T-helper 1 cell (primary cell): ENCODE results near the gene CCR5AS.
"Not testable (repeated sequence)": the region's sequence is repeated elsewhere in the genome, so short reads cannot be mapped to it uniquely, and the experiment has no call there.

Experiments
- DNase-seq, 5 donors: peaks; one replicate each; pipeline ENCODE4 v3.0.0-alpha.2; 2012 to 2020

The CCR5AS gene

DNA sequence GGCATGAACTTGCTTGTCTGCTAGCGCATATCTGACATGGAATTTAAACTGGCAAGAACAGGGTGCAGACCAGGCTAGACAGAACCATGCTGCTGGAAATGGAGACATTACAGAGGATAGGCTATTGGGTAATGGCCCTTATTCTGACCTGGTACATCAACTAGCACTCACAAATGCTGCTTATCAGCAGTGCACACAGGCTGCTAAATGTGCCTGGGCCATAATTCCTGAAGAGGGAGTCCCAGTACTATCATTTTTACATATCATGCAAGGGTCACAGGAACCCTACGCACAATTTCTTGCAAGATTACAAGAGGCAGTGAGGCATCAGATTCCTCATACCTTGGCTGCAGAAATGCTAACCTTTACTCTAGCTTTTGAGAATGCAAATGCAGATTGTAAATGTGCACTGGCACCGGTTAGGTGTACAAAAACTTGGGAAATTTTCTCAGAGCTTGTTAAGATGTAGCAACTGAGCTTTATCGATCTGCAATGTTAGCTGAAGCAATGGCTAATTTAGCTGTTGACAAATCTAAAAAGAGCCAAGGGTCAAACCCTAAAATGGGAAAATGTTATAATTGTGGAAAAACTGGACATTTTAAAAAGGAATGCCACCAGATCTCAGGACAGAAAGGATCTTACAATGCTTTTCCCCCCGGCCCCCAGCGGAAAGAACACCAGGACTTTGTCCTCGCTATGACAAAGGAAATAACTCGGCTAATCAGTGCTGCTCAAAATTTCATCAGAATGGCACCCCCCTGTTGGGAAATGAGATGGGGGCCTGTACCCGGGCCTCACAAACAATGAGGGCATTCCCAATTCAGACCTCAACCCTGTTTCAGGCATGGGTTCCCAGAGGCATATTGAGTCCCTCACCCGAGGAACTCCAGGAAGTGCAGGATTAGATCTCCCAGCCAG lies 21.3 kb upstream of the CCR5AS start:
- DNase-seq, result no peak

DNA sequence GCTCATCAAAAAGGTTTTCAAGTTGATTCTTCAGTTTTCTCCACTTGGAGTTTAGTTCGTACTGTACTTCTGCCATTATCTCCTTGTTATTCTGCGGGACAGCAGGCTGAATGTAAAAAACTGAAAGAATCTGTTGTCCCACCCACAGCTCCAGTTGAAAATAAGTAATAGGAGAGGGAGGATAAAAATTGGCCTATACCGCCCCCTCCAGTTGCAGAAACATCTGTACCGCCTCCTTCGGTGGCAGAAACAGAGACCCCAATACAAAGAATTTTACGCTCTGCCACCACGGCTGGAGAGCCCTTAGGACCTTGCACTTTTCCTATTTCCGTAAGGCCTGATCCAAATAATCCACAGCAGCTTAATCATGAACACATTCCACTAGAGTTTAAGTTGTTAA lies 20.5 kb upstream of the CCR5AS start:
- DNase-seq, result not testable (repeated sequence)

DNA sequence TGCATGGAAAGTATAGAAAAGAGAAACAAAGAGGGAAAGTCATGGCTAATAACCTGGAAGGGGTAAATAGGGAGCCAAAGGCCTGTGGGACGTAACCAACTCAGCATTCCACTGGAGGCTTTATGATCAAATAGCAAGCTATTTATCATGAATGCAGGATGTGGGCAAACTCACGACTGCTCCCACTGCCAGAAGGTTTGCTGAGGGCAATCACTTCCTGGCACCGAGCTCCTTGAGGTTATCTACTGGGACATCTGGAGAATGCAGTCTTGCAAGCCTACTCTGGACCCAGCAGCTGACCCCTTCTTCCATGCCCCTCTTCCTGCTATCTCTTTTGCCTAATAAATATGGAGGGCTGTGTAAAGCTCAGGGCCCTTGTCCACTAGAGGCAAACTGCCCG lies 19.6 kb upstream of the CCR5AS start:
- not testable (repeated sequence) for DNase-seq

DNA sequence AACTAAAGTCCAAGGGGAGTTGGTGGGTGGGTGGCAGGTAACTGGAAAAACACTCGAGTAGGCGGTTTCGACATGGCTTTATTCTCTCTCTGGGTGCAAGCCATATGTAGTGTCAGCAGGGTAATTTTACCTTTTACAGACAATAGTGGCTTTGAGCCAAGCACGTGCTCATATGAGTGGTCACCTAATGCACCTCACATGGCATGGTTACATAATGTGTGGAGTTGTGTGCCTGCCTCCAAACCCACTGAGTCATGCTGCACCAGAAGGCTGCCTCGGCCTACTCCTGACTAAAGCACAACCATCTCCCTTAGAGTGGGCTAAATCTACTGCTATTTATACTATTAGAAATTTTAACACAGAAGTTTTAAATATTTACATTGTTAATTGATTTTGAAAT lies 16.7 kb upstream of the CCR5AS start:
- no peak for DNase-seq

DNA sequence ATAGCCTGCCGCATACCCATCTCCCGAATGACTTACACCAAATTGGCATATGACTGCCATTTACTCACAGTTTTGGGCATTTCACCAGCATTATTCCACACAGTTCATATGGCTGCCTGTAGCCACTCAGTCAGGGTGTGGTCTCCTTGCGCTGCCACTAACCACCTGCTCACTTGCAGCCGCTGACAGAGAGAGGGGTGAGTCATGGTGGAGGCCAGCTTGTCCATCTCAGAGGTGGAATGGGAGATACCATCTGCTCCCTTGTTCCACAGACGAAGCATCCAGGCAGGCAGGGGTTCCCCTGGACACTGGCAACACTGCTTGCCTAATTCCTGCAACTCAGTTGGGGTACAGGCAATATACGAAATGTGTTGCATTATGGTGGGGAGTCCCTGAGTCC lies 15.8 kb upstream of the CCR5AS start:
- DNase-seq, result no peak

DNA sequence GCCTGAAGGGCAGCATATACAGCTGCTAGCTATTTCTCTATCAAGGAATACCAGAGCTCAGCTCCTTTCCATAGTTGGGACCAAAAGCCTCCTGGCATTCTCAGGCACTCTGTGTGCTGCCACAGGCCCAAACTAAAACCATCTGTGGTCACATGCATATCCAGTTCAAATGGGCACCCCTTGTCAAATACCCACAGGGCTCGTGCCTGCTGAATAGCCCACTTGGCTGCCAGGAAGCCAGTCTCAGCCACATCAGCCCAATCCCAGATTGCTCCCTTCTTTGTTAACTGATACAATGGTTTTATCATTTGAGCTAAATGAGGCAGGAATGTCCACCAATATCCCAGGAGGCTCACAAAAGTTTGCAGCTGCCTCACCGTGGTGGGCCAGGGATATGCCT lies 14.1 kb upstream of the CCR5AS start:
- DNase-seq, result no peak

DNA sequence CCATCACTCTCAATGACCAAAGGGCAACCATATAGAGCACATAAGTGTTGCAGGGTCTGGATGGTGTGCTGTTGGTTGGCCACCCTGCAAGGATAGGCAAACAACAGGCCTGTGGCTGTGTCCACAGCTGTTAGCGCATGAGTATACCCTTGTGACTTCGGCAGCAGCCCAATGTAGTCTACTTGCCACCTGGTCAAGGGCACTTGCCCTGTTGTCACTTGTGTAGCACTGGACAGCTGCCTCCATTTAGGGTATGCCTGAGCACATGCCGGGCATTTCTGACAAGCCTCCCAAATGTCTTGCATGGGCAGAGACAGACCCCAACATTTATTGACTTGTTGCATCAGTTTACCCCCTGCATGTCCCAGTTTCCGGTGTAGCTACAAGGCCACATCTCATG lies 12.9 kb upstream of the CCR5AS start:
- DNase-seq, result no peak

DNA sequence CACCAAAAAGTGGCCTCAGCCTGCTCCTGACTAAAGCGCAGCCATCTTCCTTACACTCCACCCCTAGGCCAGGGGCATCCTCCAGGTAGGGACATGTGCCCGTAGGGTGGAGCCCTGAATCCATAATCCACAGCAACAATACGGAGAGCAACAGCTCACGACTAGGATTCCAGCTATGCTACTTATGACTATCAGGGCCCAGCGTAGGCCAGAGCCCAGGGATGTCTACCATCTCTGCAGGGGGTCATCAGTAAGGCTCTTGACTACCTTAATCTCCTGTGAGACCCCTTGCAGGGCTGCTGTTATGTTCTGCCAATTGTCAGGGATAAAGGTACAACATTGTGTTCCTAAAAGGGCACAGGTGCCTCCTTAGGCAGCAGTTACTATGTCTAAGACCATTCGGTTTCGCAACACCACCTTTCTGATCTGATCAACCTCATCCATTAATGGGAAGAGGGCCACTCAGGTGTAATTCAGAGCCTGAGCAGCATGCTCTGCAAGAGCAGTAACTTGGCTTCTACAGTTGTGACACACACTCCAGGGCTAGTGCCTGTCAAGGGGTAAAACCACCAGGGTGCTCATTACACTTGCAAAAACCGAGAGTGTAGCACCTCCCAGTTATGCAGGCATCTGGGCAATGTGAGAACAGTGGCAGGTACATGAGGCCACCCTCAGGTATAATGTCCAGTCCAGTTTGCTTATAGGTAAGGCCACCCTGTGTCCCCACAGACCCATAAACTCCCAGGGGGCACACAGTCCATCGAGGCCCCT lies 11.2 kb upstream of the CCR5AS start:
- DNase-seq, result no peak

DNA sequence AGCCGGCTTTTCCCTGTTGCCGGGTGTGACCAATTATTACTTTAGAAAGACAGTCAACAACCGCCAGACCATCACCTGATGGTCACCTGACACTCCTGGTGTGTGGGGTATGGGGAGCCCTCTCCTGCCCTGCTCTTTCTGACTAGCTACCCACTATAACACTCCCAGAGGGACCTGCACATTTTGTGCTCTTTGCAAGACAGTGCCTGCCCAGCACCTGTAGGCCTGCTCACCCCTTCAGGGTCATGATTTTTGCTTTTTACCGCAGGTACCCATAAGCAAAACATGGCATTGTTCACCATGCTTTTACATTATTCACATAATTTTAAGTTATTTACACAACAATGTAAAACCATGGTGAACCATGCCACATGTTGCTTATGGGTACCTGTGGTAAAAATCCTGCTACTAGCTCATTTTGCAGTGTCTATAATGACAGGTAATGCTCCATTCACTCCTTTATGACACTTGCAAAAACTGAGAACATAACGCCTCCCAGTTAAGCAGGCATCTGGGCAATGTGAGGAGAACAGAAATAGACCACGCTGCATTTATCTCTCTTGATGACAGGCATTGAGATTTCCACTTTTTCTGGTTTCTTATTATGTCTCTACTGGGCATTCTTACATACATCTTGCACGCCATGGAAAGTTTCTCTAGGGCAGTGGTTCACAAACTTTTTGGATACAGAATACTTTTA lies 10.1 kb upstream of the CCR5AS start:
- no peak for DNase-seq

DNA sequence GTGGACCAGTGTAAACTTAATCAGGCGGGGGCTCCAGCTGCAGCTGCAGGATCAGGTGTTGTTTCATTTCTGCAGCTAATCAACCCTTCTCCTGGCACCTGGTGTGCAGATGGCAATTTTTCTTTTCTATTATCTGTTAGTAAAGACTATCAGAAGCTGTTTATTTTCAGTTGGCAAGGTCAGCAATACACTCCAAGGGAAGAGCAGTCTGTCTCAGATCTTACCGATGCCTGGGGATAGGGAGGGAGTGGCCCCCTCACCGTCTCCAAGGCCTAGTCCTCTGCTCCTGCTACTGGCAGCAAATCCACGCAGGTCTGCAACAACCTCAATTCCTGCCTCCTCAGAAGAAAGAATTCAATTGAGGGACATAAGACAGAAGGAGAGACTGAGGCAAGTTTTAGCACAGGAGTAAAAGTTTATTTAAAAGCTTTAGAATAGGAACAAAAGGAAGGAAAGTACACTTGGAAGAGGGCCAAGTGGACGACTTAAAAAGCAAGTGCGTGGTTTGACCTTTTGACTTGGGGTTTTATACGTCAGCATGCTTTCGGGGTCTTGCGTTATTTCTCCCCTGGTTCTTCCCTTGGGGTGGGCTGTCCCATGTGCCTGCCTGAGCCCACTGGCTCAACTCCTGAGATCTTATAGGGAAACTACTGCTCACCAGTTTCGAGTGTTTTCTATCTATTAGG lies 9.4 kb upstream of the CCR5AS start:
- no peak for DNase-seq

DNA sequence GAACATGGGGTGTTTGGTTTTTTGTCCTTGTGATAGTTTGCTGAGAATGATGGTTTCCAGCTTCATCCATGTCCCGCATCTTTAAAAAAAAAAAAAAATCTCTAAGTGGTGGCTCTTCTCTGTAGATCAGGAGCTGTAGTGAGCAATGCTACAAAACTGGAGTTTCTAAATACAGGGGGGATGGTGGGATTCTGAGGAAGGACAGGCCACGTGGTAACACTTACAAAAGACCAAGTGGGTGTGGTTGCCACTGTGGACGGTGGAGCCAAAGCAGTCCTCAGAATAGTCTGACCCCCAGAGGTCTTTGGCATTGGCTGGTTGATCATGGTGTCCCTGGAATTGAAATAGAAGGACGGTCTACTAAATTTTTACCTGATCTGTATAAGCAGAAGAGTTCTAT lies 7.9 kb upstream of the CCR5AS start:
- DNase-seq, result no peak

DNA sequence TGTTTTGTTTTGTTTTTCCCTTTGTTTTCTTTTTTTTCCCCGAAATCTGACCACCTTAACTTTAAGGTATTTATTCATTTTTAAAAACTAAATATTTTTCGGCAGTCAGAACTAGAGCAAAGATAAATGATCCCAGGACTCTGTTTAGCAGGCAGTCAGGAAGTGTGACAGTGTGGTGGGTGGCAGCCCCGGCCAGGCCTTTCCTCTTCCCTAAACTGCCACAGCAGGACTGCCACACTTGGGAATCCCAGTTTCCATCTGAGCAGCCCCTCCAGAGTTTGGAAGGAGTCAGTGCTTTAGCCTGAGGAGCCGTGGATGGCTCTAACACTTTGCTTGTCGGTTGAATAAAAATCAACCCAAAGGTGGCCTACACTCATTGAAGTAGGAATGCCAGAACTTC lies 7.1 kb upstream of the CCR5AS start:
- no peak for DNase-seq

DNA sequence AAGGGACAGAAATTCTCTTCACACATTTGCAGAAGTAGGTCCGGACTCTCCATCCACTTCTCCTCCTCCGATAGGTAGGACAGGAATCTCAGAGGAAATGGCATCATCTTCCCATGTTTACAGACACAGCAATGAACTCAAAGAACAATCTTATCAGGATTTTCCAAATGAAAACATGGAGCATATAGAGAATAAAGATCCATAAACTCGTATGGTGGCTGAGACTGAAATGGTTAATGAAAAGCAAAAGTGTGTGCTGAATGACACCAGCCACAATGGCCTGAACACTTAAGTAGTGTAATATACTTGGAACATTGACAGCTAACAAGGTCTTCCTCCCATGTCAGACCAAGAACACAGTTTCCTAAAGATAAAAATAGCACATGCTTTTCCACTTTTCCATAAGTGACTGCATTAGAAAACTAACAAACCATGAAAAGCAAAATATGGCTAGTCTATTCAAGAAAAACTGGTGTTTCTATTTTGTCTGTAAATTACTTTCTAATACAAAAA lies 6.0 kb upstream of the CCR5AS start:
- DNase-seq, result no peak

DNA sequence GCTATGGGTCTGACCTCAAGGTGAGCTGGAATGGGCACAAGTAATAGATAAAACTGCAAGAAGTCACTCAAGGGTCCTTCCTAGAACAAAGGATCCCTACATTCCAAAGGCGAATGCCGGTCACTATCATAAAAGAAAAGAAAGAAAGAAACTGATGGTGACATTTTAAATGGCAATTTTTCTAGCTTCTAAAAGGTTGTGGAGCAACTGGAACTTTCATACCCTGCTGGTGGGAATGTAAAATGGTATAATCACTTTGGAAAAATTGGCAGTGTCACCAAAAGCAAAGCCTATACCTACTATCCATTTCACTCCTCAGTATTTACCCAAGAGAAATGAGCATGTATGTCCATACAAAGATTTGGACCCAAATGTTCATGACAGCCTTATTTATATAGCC lies 4.4 kb upstream of the CCR5AS start:
- DNase-seq, result no peak

DNA sequence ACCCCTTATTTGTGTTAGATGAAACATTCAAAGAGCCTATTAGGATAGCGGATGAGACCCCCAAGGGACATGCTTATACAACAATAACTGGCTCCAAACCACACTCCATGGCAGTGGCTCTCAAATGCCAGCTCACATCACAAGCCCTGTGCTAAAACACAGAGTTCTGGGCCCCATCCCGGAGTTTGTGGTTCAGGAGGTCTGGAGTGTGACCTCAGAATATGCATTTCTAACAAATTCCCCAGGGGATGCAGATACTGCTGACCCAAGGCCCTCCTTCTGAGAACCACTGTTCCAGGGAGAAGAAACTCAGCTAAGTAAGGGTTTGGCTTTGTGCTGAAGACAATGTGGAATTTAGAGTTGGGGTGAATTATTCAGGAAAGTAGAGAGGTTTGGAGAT lies 3.8 kb upstream of the CCR5AS start:
- DNase-seq, result no peak

DNA sequence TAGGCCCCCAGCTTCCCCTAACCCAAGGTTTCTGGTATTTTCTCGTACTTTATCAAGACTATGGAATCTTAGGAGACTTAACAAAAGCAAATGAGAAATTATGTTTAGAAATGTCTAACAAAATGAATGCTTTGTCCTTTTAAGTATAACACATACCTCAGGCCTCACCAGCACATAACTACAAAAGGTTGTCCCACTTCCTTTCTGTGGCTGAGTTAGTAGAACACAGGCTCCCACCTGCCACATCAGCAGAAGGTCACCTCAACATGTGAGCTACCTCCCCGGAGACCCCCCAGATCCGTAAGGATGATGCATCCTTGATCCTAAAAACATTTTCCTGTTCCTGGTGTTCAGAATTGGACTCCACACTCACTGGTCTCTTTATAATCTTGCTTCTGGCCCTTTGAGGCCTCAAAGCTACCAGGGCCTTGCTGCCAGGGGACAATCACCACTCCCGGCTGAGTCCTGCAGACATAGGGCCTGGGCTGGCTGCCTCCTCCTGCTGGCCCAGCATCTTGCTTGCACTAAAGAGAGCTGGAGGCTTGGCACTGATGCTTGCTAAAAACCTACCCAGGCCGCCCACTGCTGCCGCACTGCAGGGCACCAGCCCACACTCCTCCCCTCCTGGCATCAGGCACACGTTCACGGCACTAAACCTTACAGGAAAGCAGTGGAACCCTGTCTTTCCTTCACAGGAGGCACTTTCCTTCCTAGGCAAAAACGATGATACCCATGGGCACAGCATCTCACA lies 3.0 kb upstream of the CCR5AS start:
- DNase-seq, result no peak

DNA sequence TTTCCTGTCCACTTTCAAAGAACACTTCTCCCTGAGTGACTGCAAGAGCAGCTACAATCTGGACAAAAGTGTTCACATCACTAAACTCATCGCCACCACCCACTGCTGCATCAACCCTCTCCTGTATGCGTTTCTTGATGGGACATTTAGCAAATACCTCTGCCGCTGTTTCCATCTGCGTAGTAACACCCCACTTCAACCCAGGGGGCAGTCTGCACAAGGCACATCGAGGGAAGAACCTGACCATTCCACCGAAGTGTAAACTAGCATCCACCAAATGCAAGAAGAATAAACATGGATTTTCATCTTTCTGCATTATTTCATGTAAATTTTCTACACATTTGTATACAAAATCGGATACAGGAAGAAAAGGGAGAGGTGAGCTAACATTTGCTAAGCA lies 2.0 kb upstream of the CCR5AS start:
- no peak for DNase-seq

DNA sequence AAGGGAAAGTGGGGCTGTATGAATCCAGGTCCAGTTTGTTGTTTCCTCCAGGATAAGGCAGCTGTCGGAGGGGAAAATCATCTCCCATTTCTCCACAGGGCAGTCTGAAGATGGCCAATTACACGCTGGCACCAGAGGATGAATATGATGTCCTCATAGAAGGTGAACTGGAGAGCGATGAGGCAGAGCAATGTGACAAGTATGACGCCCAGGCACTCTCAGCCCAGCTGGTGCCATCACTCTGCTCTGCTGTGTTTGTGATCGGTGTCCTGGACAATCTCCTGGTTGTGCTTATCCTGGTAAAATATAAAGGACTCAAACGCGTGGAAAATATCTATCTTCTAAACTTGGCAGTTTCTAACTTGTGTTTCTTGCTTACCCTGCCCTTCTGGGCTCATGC lies 1.1 kb upstream of the CCR5AS start:
- no peak for DNase-seq

DNA sequence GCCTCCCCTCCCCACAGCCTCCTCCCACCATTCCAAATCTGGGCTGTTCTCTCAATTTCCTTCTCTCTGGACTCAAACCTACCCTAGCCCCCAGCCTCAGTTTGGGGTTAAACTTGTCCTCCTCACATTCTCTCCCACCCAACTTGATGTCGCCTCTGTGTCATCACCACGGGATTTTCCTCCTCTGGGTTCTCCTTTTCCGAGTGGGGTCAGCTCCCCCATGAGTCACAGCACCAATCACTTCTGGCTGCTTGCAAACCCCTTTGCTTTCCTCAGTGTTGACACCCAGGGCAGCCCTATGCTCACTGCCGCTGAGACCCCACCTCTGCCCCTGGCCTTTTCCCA lies 451 bp downstream of the CCR5AS start:
- no peak for DNase-seq

DNA sequence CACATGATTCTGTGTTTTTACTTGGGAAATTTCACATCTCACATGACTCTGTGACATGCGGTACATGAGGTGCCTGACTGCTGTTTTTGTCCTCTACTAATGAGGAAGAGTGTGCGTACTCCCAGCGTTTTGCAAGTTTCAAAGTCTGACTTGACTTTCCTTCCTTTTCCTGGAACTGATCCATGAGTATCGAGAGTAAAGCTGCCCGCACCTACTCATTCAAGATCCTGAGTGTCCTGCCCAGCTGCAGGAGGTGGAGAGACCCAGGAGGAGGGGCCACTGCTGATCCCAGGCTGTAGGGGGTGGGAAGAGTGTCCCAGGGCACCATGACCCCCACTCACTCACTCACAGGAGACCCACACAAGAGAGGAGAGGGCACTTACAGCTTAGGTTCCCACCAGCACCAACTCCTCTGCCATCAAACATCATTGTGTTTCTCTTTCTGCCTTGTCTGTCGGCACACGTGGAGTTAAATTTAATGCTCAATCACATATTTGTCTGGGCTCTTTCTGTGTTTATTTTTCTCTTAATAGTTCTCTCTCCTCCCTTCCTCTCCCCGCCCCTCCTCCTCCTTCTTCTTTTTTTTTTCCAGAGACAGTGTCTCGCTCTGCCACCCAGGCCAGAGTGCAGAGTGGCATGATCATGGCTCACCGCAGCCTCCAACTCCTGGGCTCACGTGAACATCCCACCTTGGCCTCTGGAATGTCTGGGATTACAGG lies 1.4 kb downstream of the CCR5AS start:
- no peak for DNase-seq

DNA sequence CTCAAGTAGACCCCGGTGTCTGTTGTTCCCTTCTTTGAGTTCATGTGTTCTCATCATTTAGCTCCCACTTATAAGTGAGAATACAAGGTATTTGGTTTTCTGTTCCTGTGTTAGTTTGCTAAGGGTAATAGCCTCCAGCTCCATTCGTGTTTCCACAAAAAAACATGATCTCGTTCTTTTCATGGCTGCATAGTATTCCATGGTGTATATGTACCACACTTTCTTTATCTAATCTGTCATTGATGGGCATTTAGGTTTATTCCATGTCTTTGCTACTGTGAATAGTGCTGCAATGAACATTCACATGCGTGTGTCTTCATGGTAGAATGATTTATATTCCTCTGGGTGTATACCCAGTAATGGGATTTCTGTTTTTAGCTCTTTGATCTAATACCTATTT lies 4.0 kb downstream of the CCR5AS start:
- not testable (repeated sequence) for DNase-seq
